H9 (cell line): ENCODE measurements around the gene HEATR9. TPM values are rescaled to one million over a fixed set of nuclear protein-coding genes. Genes with fewer than 3 reads are reported as not detected.

ENCODE experiments used
- DNase-seq: peaks from one replicate; pipeline ENCODE4 v3.0.0-alpha.2; 2017
- H2AFZ ChIP-seq: one replicate; pipeline ENCODE4 v1.6.1; 2013; ENCODE audit warnings: mild to moderate bottlenecking, low read length, control low read depth, moderate library complexity
- H2AK5ac ChIP-seq: 2 replicates; pipeline ENCODE4 v1.6.1; 2013; ENCODE audit warnings: low read length, control low read depth, mixed read lengths; ENCODE audit not compliant: insufficient read length
- H2BK120ac ChIP-seq: one replicate; pipeline ENCODE4 v1.6.1; 2013; ENCODE audit warnings: low read depth, mild to moderate bottlenecking, low read length, control low read depth, inconsistent platforms; ENCODE audit not compliant: poor library complexity, severe bottlenecking
- H2BK12ac ChIP-seq: 2 replicates; pipeline ENCODE4 v1.6.1; 2013; ENCODE audit warnings: low read length, control low read depth, mixed read lengths, low read depth; ENCODE audit not compliant: insufficient read length
- H2BK15ac ChIP-seq: 2 replicates; pipeline ENCODE4 v1.6.1; 2013; ENCODE audit warnings: low read depth, low read length, control low read depth
- H2BK20ac ChIP-seq: one replicate; pipeline ENCODE4 v1.6.1; 2013; ENCODE audit warnings: low read depth, mild to moderate bottlenecking, low read length, control low read depth, inconsistent platforms; ENCODE audit not compliant: poor library complexity, severe bottlenecking
- H2BK5ac ChIP-seq: 2 replicates; pipeline ENCODE4 v1.6.1; 2013; ENCODE audit warnings: low read length, control low read depth, mixed read lengths; ENCODE audit not compliant: insufficient read length
- H3K14ac ChIP-seq: 2 replicates; pipeline ENCODE4 v1.6.1; 2013; ENCODE audit warnings: low read length, control low read depth; ENCODE audit not compliant: insufficient read depth
- H3K18ac ChIP-seq: 2 replicates; pipeline ENCODE4 v1.6.1; 2013; ENCODE audit warnings: low read depth, mild to moderate bottlenecking, mixed read lengths, low read length, control low read depth; ENCODE audit not compliant: insufficient read length
- H3K23ac ChIP-seq: 2 replicates; pipeline ENCODE4 v1.6.1; 2013; ENCODE audit warnings: low read length, control low read depth, mixed read lengths, low read depth; ENCODE audit not compliant: insufficient read length
- H3K23me2 ChIP-seq: 2 replicates; pipeline ENCODE4 v1.6.1; 2013; ENCODE audit warnings: low read depth, mild to moderate bottlenecking, mixed read lengths, low read length, control low read depth; ENCODE audit not compliant: insufficient read length, poor library complexity, severe bottlenecking
- H3K27ac ChIP-seq: 2 replicates; pipeline ENCODE4 v1.5.1; 2013; ENCODE audit warnings: low read length, control low read depth, mixed read lengths, low read depth; ENCODE audit not compliant: insufficient read length
- H3K27me3 ChIP-seq: 2 replicates; pipeline ENCODE4 v1.6.1; 2013; ENCODE audit warnings: low read length, control low read depth, inconsistent platforms; ENCODE audit not compliant: insufficient read depth
- H3K4ac ChIP-seq: 2 replicates; pipeline ENCODE4 v1.6.1; 2013; ENCODE audit warnings: low read depth, mild to moderate bottlenecking, control low read depth, inconsistent platforms, low read length, moderate library complexity
- H3K4me1 ChIP-seq: 2 replicates; pipeline ENCODE4 v1.6.1; 2013; ENCODE audit warnings: low read length, control low read depth, inconsistent platforms; ENCODE audit not compliant: insufficient read depth
- H3K4me2 ChIP-seq: 2 replicates; pipeline ENCODE4 v1.6.1; 2013; ENCODE audit warnings: low read length, control low read depth, mixed read lengths; ENCODE audit not compliant: insufficient read length, insufficient read depth
- H3K56ac ChIP-seq: 2 replicates; pipeline ENCODE4 v1.6.1; 2013; ENCODE audit warnings: low read depth, mild to moderate bottlenecking, mixed read lengths, low read length, control low read depth; ENCODE audit not compliant: insufficient read length
- H3K79me1 ChIP-seq: 2 replicates; pipeline ENCODE4 v1.6.1; 2013; ENCODE audit warnings: low read depth, mild to moderate bottlenecking, moderate library complexity, low read length, control low read depth, inconsistent platforms; ENCODE audit not compliant: insufficient read depth, poor library complexity, severe bottlenecking
- H3K79me2 ChIP-seq: 2 replicates; pipeline ENCODE4 v1.6.1; 2013; ENCODE audit warnings: low read length, control low read depth, inconsistent platforms; ENCODE audit not compliant: insufficient read depth
- H3K9ac ChIP-seq: 2 replicates; pipeline ENCODE4 v1.6.1; 2013; ENCODE audit warnings: low read length, control low read depth, mixed read lengths; ENCODE audit not compliant: insufficient read length; ENCODE audit errors: extremely low read depth
- H3K9me3 ChIP-seq: one replicate; pipeline ENCODE4 v1.6.1; 2013; ENCODE audit warnings: low read depth, low read length, inconsistent platforms; ENCODE audit not compliant: control insufficient read depth
- H3T11ph ChIP-seq: one replicate; pipeline ENCODE4 v1.6.1; 2013; ENCODE audit warnings: mild to moderate bottlenecking, low read length, control low read depth, inconsistent platforms
- H4K20me1 ChIP-seq: one replicate; pipeline ENCODE4 v1.6.1; 2013; ENCODE audit not compliant: control insufficient read depth, insufficient read length, insufficient read depth
- H4K5ac ChIP-seq: 2 replicates; pipeline ENCODE4 v1.6.1; 2013; ENCODE audit warnings: low read depth, mild to moderate bottlenecking, mixed read lengths, low read length, control low read depth; ENCODE audit not compliant: insufficient read length
- H4K8ac ChIP-seq: replicated peaks from 2 replicates; pipeline ENCODE4 v1.6.1; 2013; ENCODE audit warnings: low read length, control low read depth, mixed read lengths, low read depth; ENCODE audit not compliant: insufficient read length
- H4K91ac ChIP-seq: 2 replicates; pipeline ENCODE4 v1.6.1; 2013; ENCODE audit warnings: low read depth, mild to moderate bottlenecking, moderate library complexity, mixed read lengths, low read length, control low read depth; ENCODE audit not compliant: insufficient read length
- H3K27ac Mint-ChIP-seq, 3 experiments: 2 replicates in 2 of 3; 3 replicates in 1 of 3; pipeline ENCODE4 v1.8.0; 2020 to 2021; ENCODE audit warnings: mixed read lengths in 3 of 3, mild to moderate bottlenecking in 1 of 3, moderate library complexity in 1 of 3
- H3K27me3 Mint-ChIP-seq: 2 replicates; pipeline ENCODE4 v1.8.0; 2021; ENCODE audit warnings: low read depth, mild to moderate bottlenecking, moderate library complexity, mixed read lengths
- H3K36me3 Mint-ChIP-seq, 3 experiments: 2 replicates in 2 of 3; 3 replicates in 1 of 3; pipeline ENCODE4 v1.8.0; 2020 to 2021; ENCODE audit warnings: low read depth in 3 of 3, mixed read lengths in 3 of 3; ENCODE audit not compliant: insufficient read depth in 1 of 3
- H3K4me1 Mint-ChIP-seq, 2 experiments: 2 replicates each; pipeline ENCODE4 v1.8.0; 2020; ENCODE audit warnings: mixed read lengths in 2 of 2
- H3K4me3 Mint-ChIP-seq, 2 experiments: 2 replicates in 1 of 2; 3 replicates in 1 of 2; pipeline ENCODE4 v1.8.0; 2020 to 2021; ENCODE audit warnings: mild to moderate bottlenecking in 2 of 2, mixed read lengths in 2 of 2, moderate library complexity in 1 of 2
- H3K9me3 Mint-ChIP-seq, 2 experiments: 2 replicates in 1 of 2; 3 replicates in 1 of 2; pipeline ENCODE4 v1.8.0; 2020; ENCODE audit warnings: mild to moderate bottlenecking in 2 of 2, mixed read lengths in 2 of 2, moderate library complexity in 1 of 2
- CTCF ChIP-seq: fragments of 200-600 bp; sonication (generic); conservative IDR thresholded peaks from 3 replicates; pipeline ENCODE4 v1.8.0; 2021; ENCODE audit warnings: antibody characterized with exemption, mild to moderate bottlenecking
- WGBS: extraction: QIAGEN DNeasy Blood & Tissue Kit; methylation state at CpG from one replicate; pipeline ENCODE4 v1.1.7; 2013; ENCODE audit warnings: missing lambda C conversion rate, low lambda C conversion rate, mixed read lengths; ENCODE audit not compliant: insufficient read length; ENCODE audit errors: extremely low coverage; 5-methylcytosine and 5-hydroxymethylcytosine counted together
- total RNA-seq: library from RNA; stranded (reverse); gene quantifications from 2 replicates; pipeline ENCODE4 v1.2.1, GENCODE V29; 2021

Gene HEATR9
- total RNA-seq, 1 experiment from 2014 or later, result not detected

DNA sequence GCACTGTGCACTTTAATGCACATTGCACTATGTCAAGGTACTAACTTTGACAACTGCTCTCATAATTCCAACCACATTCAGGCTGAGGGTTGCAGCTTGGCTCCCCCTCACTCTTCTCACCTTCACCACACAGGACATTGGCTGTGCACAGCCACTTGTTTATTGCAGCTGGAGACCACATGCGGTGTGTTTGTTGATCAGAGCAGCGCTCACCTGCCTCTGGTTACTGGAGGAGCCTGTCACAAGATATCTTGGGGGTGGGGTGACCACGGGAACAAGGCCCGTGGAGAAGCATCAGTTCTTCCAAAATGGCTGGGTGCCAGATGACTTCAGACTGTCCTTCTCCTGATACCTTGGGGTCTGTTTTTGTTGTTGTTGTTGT, 22.1 kb upstream of the HEATR9 start:
- H2BK20ac ChIP-seq, result no peak overlapping the region
- no peaks in the 10 kb centered on the region for H3K27me3 ChIP-seq
- Mint-ChIP-seq H3K4me1 (peaks cover 15 to 20% of the 10 kb centered on the region in 2 experiments), H3K36me3 (no peaks in the 10 kb centered on the region), H3K27me3 (no peaks in the 10 kb centered on the region), H3K9me3 (no peaks in the 10 kb centered on the region), H3K27ac (peak overlapping the region in 1 of 3 experiments; percentile 34; a peak in 2 of 7 replicates), H3K4me3 (no peak overlapping the region)
- H3T11ph ChIP-seq, result no peak overlapping the region
- H4K20me1 ChIP-seq, result no peaks in the 10 kb centered on the region
- no peak overlapping the region for H3K4ac ChIP-seq
- H3K79me1 ChIP-seq, result no peaks in the 10 kb centered on the region
- H2BK12ac ChIP-seq, result no peak overlapping the region
- TF ChIP-seq CTCF, result no peak
- no peak overlapping the region for H3K4me2 ChIP-seq
- no peak overlapping the region for H4K8ac ChIP-seq
- DNase-seq, result peak; percentile 43
- no peak overlapping the region for H2BK5ac ChIP-seq
- H2AK5ac ChIP-seq, result no peak overlapping the region
- no peak overlapping the region for H2BK15ac ChIP-seq
- H3K4me1 ChIP-seq, result peaks cover 2% of the 10 kb centered on the region; the same call in 1 of the 2 replicates
- no peak overlapping the region for H3K9ac ChIP-seq
- H3K23ac ChIP-seq, result no peak overlapping the region
- H2AFZ ChIP-seq, result no peak overlapping the region
- no peak overlapping the region for H4K91ac ChIP-seq
- no peaks in the 10 kb centered on the region for H3K23me2 ChIP-seq
- H3K27ac ChIP-seq, result no peak overlapping the region
- no peak overlapping the region for H3K14ac ChIP-seq
- no CpG with 5 or more reads among the region's 4 CpGs for WGBS
- H3K79me2 ChIP-seq, result no peaks in the 10 kb centered on the region
- no peak overlapping the region for H3K18ac ChIP-seq
- H4K5ac ChIP-seq, result no peak overlapping the region
- H2BK120ac ChIP-seq, result no peak overlapping the region
- H3K9me3 ChIP-seq, result no peaks in the 10 kb centered on the region
- H3K56ac ChIP-seq, result no peak overlapping the region
